LNCAP (cell line): ENCODE data around the gene CRYBG1.

Source experiments
- TF ChIP-seq, protein P1 (sequence below): fragments of 450-650 bp; IDR thresholded peaks from 2 replicates; pipeline ENCODE4 v1.5.1; 2017; ENCODE audit warnings: mild to moderate bottlenecking

Gene CRYBG1

DNA sequence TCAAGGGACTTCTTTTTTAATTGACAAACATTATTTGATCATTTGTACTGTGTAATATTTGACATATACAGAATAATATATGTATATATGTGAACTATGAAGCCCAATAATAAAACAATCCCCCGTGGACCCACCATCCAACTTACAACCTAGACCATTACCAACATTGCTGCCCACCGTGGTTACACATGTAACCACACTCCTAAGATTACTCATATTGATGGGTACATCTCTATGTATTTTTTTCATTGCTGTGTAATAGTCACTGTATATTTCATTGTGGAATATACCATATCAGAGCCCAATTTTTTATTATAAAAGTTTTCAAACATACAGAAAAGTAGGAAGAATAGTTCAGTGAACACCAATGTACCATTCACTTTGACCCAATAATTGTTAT lies 174.5 kb downstream of the CRYBG1 start:
- TF ChIP-seq, protein P1, sequence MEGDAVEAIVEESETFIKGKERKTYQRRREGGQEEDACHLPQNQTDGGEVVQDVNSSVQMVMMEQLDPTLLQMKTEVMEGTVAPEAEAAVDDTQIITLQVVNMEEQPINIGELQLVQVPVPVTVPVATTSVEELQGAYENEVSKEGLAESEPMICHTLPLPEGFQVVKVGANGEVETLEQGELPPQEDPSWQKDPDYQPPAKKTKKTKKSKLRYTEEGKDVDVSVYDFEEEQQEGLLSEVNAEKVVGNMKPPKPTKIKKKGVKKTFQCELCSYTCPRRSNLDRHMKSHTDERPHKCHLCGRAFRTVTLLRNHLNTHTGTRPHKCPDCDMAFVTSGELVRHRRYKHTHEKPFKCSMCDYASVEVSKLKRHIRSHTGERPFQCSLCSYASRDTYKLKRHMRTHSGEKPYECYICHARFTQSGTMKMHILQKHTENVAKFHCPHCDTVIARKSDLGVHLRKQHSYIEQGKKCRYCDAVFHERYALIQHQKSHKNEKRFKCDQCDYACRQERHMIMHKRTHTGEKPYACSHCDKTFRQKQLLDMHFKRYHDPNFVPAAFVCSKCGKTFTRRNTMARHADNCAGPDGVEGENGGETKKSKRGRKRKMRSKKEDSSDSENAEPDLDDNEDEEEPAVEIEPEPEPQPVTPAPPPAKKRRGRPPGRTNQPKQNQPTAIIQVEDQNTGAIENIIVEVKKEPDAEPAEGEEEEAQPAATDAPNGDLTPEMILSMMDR = no peak

DNA sequence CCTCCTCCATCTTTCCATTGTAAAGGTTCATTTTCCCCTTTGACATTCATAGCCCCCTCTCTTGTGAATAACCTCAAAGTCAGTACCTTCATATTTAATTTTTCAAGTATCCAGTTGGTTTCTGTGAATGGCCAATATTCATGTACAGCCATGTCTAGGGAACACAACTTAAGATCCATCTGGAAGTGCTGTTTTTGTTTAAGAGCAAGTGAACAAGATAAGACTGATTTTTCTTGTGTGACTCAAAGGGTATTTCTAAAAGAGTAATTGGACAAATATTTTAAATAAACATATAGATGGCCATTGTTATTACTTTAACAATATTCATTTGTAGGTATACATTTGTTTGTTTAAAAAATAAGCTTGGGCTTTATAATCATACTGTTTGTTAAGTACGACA lies 175.8 kb downstream of the CRYBG1 start:
- TF ChIP-seq, protein P1 = no peak

DNA sequence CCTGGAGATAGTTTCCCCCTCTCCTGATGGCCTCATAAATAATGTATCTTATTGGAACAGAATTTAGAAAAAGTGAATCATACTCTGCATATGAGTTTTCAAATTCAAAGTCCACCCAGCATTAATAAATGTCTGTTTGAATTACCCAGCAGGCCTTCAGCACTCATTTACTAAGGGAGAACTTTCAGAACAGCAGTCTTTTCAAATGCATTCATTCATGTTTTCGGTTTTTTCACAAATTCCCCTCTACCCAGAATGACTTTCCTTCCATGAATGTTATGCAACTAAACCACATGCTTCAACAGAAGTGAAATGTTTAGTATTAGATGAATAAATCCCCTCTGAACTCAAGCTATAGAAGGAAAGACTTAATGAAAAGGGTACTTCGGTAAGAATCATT lies 176.3 kb downstream of the CRYBG1 start:
- TF ChIP-seq, protein P1 = no peak

DNA sequence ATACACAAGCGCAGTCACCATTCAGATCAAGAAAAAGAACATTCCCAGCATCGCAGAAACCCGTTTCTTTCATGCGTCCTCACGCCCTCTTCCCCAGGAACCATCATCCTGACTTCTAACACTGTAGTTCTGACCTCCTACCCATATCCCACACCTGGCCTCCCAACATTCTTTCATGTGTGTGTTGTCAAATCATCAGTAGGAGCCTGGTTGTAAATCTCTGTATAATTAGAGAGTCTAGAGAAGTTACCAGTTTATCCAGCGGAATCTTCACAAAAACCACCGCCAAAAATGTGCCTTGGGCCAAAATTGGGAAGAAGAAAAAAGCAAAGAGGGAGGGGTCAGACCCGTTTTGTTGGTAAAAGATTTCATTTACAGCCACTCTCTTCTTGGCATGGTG lies 177.1 kb downstream of the CRYBG1 start:
- TF ChIP-seq, protein P1 = no peak

DNA sequence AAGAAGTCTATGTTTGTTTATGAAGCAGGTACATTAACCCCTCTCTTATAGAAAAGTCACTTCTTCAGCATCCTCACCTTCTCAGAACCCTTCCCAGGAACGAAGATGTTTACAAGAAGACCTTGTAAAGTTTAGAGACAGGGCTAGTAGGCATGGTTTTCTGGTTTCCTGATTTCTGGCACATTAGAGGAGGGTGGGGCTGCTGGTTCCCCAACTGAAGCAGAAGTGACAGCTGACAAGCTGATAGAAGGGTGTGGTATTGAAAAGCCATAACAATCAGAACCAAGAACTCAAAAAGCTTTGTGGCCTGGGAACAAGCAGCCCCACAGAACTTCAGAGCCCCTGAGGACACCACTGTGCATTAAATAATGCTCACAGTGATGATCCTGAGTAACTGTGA lies 177.6 kb downstream of the CRYBG1 start:
- TF ChIP-seq, protein P1 = no peak

DNA sequence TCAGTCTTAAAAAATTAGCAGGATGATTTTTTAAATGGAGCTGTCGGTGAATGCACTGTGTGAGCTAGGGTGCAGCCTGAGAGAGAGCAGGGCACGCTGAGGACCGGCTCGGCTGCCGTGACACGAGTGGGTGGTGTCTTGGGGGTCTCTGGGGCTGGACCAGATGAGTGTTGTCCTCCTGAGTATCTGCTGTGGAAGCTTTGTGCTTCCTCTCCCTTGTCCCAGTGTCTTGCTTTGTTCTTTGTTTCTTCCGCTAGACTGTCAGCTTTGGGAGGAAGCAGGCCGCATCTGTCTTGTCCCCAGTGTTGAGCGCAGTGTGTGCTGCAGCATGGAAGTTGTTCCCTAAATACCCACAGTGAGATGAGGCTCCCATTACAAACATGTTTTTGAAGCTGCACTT lies 179.4 kb downstream of the CRYBG1 start:
- TF ChIP-seq, protein P1 = no peak

DNA sequence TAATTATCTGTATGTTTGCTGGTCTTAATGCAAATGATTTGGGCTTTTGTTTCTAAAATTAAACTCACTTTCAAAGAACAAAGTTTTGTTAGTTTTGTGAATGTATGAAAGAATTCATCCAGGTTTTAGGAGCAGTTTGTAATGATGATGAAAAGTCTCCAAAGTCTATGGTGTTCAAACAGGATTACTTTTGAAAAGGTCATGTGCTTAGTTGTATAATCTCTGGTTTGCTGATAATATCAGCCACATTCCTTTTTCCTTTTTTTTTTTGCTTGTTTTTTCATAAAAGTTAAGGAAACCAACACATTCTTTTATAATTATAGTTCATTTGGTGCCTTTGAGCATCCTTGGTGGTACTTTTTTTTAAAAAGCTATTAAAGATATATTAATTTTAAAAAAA lies 179.9 kb downstream of the CRYBG1 start:
- TF ChIP-seq, protein P1 = no peak

DNA sequence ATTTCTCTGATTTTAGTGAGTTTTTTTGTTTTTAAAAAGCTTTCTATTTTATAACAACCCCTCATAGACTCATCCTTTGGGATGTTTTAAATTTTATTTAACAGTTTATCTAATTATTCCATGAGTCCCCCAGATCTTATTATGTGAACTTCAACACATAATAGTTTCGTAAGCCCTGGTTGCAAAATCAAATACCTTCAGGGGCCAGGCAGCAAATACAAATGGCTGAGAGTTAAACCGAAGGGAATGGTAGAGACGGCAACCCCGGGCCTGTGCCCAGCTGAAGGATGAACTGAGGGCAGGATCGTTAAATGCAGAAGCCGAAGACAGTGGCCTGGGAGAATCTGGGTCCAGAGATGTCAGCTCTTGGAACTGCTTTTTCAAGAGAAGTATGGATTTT lies 180.4 kb downstream of the CRYBG1 start:
- TF ChIP-seq, protein P1 = no peak
